OCI-LY3 (cell line): ENCODE results near the gene CHST1.

Source experiments
- EZH2phosphoT487 ChIP-seq: fragments of 200-600 bp; shearing (Covaris generic); IDR thresholded peaks from 2 replicates; pipeline ENCODE4 v1.6.1; 2018; ENCODE audit warnings: antibody characterized with exemption, mixed run types, low read depth
- TF ChIP-seq, protein P1 (sequence below): fragments of 200-600, 300-600 bp; sonication (generic); IDR thresholded peaks from 2 replicates; pipeline ENCODE4 v1.5.1; 2014; ENCODE audit warnings: antibody characterized with exemption, low read length, low read depth

DNA sequence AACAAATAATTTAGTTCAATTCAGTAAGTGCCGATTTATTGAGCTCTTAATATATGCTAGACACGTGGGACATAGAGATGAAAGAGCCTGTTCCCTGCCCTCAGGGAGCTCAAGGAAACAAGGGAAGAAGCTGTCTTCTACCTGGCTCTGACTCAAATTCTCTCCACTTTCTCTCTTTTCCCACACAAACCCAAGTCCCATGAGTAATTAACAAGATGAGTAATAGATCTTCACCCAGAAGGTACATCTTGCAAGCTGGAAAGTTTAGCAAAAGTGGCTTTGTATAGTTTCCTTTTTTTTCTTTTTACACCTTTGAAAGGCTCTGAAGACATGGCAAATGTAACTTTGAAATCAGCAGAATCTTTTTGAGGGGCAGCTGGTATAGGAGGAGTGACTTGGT lies 48.2 kb upstream of the CHST1 start:
- TF ChIP-seq, protein P1, sequence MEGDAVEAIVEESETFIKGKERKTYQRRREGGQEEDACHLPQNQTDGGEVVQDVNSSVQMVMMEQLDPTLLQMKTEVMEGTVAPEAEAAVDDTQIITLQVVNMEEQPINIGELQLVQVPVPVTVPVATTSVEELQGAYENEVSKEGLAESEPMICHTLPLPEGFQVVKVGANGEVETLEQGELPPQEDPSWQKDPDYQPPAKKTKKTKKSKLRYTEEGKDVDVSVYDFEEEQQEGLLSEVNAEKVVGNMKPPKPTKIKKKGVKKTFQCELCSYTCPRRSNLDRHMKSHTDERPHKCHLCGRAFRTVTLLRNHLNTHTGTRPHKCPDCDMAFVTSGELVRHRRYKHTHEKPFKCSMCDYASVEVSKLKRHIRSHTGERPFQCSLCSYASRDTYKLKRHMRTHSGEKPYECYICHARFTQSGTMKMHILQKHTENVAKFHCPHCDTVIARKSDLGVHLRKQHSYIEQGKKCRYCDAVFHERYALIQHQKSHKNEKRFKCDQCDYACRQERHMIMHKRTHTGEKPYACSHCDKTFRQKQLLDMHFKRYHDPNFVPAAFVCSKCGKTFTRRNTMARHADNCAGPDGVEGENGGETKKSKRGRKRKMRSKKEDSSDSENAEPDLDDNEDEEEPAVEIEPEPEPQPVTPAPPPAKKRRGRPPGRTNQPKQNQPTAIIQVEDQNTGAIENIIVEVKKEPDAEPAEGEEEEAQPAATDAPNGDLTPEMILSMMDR = no peak
- TF ChIP-seq EZH2phosphoT487 = no peak
